Naive thymus-derived CD4-positive, alpha-beta T cell (primary cell): ENCODE data around the gene ARHGAP10. TPM values are rescaled to one million over a fixed set of nuclear protein-coding genes. Genes with fewer than 3 reads are reported as not detected.

ENCODE experiments used
- ATAC-seq: fragments of 150-1000 bp; cut with Tn5 transposase; 2 replicates; pipeline ENCODE4 v1.10.0; 2021; ENCODE audit warnings: mild to moderate bottlenecking, moderate library complexity
- CTCF ChIA-PET: fragments of 350-600 bp; sonication (Branson Sonifier 250); formaldehyde crosslinking; loops from one replicate; lab custom pipeline; 2021; ENCODE audit warnings: antibody characterized with exemption; lab: Charles Lee
- POLR2A ChIA-PET: fragments of 350-600 bp; sonication (Branson Sonifier 250); formaldehyde crosslinking; loops from one replicate; lab custom pipeline; 2021; ENCODE audit warnings: antibody characterized with exemption, inconsistent platforms; lab: Charles Lee
- DNase-seq, 9 donors: peaks; one replicate each; pipeline versions ENCODE4 v3.0.0 to v3.0.0-alpha.2; 2020 to 2022; ENCODE audit warnings: mixed read lengths in 1 of 9
- H3K27ac ChIP-seq: one replicate; pipeline ENCODE4 v1.7.0; 2013; ENCODE audit warnings: mild to moderate bottlenecking, low read depth, low read length, moderate library complexity
- H3K27me3 ChIP-seq, 2 donors: one replicate each; pipeline ENCODE4 v1.7.0; 2013; ENCODE audit warnings: low read length in 2 of 2, mild to moderate bottlenecking in 2 of 2, moderate library complexity in 2 of 2; ENCODE audit not compliant: control insufficient read depth in 2 of 2, insufficient read depth in 2 of 2
- H3K36me3 ChIP-seq, 3 experiments: 1 replicate in 2 of 3; 2 replicates in 1 of 3; pipeline ENCODE4 v1.7.0; 2013; ENCODE audit warnings: low read length in 3 of 3, mild to moderate bottlenecking in 3 of 3, moderate library complexity in 1 of 3; ENCODE audit not compliant: insufficient read depth in 3 of 3, control insufficient read depth in 2 of 3
- H3K4me1 ChIP-seq, 2 donors: one replicate each; pipeline ENCODE4 v1.7.0; 2013; ENCODE audit warnings: low read length in 2 of 2, mild to moderate bottlenecking in 2 of 2, moderate library complexity in 1 of 2; ENCODE audit not compliant: control insufficient read depth in 2 of 2, insufficient read depth in 2 of 2
- H3K4me3 ChIP-seq: 2 replicates; pipeline ENCODE4 v1.7.0; 2013; ENCODE audit warnings: mild to moderate bottlenecking, low read length
- H3K9me3 ChIP-seq, 3 experiments: 1 replicate in 2 of 3; 2 replicates in 1 of 3; pipeline ENCODE4 v1.7.0; 2013; ENCODE audit warnings: low read length in 3 of 3; ENCODE audit not compliant: control insufficient read depth in 2 of 3
- H3K27ac Mint-ChIP-seq, 9 donors: one replicate each; pipeline ENCODE4 v1.8.0; 2020 to 2022; ENCODE audit warnings: mixed read lengths in 9 of 9, mild to moderate bottlenecking in 8 of 9, moderate library complexity in 5 of 9, inconsistent platforms in 2 of 9
- H3K27me3 Mint-ChIP-seq, 5 donors: one replicate each; pipeline ENCODE4 v1.8.0; 2021 to 2022; ENCODE audit warnings: mixed read lengths in 5 of 5, mild to moderate bottlenecking in 1 of 5
- H3K36me3 Mint-ChIP-seq, 5 donors: one replicate each; pipeline ENCODE4 v1.8.0; 2020 to 2022; ENCODE audit warnings: mixed read lengths in 5 of 5, mild to moderate bottlenecking in 3 of 5, inconsistent platforms in 1 of 5
- H3K4me1 Mint-ChIP-seq, 7 donors: one replicate each; pipeline ENCODE4 v1.8.0; 2020 to 2022; ENCODE audit warnings: mixed read lengths in 7 of 7, mild to moderate bottlenecking in 3 of 7, inconsistent platforms in 1 of 7
- H3K4me3 Mint-ChIP-seq, 10 donors: one replicate each; pipeline ENCODE4 v1.8.0; 2020 to 2022; ENCODE audit warnings: mild to moderate bottlenecking in 10 of 10, mixed read lengths in 10 of 10, moderate library complexity in 6 of 10, inconsistent platforms in 2 of 10
- H3K9me3 Mint-ChIP-seq, 11 donors: one replicate each; pipeline ENCODE4 v1.8.0; 2020 to 2022; ENCODE audit warnings: mixed read lengths in 11 of 11, mild to moderate bottlenecking in 4 of 11, inconsistent platforms in 1 of 11, moderate library complexity in 1 of 11
- intact Hi-C, 2 donors: fragments of 100-400 bp; cut with micrococcal nuclease; formaldehyde crosslinking; loops; one replicate each; pipeline ENCODE4 v1.15.1; 2023
- polyA plus RNA-seq, 2 donors: library from polyadenylated mRNA; unstranded; fragments of 300-500 nt; fragmentation: Illumina TruSeq; gene quantifications; one replicate each; pipeline ENCODE4 v1.2.3, GENCODE V29; 2021
- total RNA-seq, 6 experiments: library from RNA in 5 of 6; stranded (reverse) in 5 of 6; gene quantifications; 1 replicate in 5 of 6; 2 replicates in 1 of 6; pipeline ENCODE4 v1.2.3 and lab custom pipeline; 2021 to 2026

ARHGAP10 gene
- total and polyA plus RNA-seq, 7 experiments from 2014 or later = 1.9 to 8.5 (median 3.0) TPM

DNA sequence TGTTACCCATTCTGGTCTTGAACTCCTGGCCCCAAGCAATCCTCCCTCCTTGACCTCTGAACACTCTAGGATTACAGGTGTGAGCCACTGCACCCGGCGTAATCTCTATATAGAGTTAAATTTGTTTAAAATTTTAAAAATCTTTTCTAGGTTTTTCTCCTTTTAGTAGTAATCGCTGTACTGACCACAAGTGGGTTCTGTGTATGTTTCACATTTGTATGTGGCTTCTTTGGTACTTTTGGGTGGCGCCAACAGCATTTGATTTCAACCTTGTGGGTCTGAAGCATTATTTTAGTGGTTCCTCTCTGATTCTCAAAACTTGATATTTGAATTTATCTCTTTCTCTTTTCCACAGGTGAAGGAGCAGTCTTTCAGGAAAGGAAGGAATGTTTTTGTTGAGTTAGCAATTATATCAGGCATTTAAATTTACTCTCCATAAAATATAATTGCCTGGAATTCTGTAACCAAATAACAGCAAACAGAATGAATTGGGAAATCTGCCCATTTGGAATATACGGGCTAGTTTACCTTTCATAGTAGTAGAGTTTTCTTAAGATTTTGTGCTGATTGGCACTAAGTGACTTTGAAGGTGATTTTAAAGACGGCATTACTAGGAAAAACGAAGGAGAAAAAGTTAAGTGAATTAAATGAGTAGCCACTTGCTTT is 29.5 kb downstream of the ARHGAP10 start:
- H3K9me3 Mint-ChIP-seq = no peaks in the 10 kb centered on the region
- H3K27ac Mint-ChIP-seq = no peak overlapping the region
- intact Hi-C loops = no loop called here
- DNase-seq (no peak), ATAC-seq (no peak)
- Histone ChIP-seq H3K4me1 (no peaks in the 10 kb centered on the region), H3K36me3 (no peaks in the 10 kb centered on the region), H3K4me3 (no peak overlapping the region), H3K9me3 (no peaks in the 10 kb centered on the region), H3K27me3 (no peaks in the 10 kb centered on the region), H3K27ac (no peak overlapping the region)
- no peak overlapping the region for H3K4me3 Mint-ChIP-seq
- ChIA-PET CTCF (no interaction called here), POLR2A (no interaction called here)
- H3K4me1 Mint-ChIP-seq = peaks cover 0 to 6% (median 0%) of the 10 kb centered on the region in 7 donors
- peaks cover 0 to 8% (median 0%) of the 10 kb centered on the region in 5 donors for H3K36me3 Mint-ChIP-seq
- no peaks in the 10 kb centered on the region for H3K27me3 Mint-ChIP-seq

DNA sequence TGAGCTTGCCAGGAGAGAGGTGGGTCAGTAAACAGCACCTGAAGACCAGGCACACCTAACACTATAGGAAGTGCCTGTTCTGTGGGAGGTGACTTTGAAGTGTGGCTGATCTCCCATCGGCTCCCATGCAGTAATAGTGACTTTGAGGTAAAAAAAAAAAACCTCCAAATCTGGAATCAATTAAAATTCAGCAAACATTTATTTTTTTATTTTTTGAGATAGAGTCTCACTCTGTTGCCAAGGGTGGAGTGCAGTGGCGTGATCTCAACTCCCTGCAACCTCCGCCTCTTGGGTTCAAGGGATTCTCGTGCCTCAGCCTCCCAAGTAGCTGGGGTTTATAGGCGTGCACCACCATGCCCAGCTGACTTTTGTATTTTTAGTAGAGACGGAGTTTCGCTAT is 32.4 kb downstream of the ARHGAP10 start:
- Mint-ChIP-seq H3K27ac (no peak overlapping the region), H3K36me3 (peaks cover 0 to 5% (median 0%) of the 10 kb centered on the region in 5 donors)
- intact Hi-C loops = no loop called here

DNA sequence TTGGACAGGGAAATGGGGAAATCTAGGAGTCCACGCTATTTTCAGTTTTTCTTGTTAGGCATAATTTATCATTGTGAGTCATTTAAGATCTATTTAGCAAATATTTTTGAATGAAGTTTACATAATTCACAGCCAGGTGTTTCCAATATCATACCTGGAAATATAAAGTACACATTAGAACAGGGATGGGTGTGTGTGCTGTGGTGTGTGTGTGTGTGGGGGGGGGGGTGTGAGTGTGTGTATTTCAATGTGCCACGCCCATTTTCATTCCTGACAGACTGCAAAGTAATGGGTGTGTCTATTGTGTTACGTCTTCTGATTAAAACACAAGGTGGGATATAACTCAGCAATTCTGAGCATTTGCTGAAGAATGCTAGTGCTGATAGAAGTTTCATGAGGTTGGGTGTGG is 33.2 kb downstream of the ARHGAP10 start:
- H3K4me3 Mint-ChIP-seq = no peak overlapping the region
- no peak for DNase-seq
- Histone ChIP-seq H3K27me3 (no peaks in the 10 kb centered on the region), H3K9me3 (no peaks in the 10 kb centered on the region), H3K27ac (no peak overlapping the region), H3K36me3 (no peaks in the 10 kb centered on the region), H3K4me3 (no peak overlapping the region), H3K4me1 (no peaks in the 10 kb centered on the region)
- H3K4me1 Mint-ChIP-seq = peaks cover 0 to 9% (median 0%) of the 10 kb centered on the region in 7 donors
- POLR2A ChIA-PET = no interaction called here
- CTCF ChIA-PET = interaction anchor here (0.5 kb wide), 1 partner anchor 200 kb away, joined by 3 read pairs; no protein-coding TSS in a partner anchor
- H3K27me3 Mint-ChIP-seq = no peaks in the 10 kb centered on the region
- no peaks in the 10 kb centered on the region for H3K9me3 Mint-ChIP-seq
- intact Hi-C loops = no loop called here
- peak overlapping the region in 1 of 9 donors; percentile 49 for H3K27ac Mint-ChIP-seq
- ATAC-seq = no peak
- peaks cover 0 to 5% (median 0%) of the 10 kb centered on the region in 5 donors for H3K36me3 Mint-ChIP-seq

More for the DNA sequence above, 32.4 kb downstream of the ARHGAP10 start:
- H3K9me3 Mint-ChIP-seq = no peaks in the 10 kb centered on the region
- POLR2A ChIA-PET = no interaction called here
- CTCF ChIA-PET = no interaction called here
- no peak overlapping the region for H3K4me3 ChIP-seq
- DNase-seq (no peak), ATAC-seq (no peak)
- H3K36me3 ChIP-seq = no peaks in the 10 kb centered on the region
- H3K4me1 ChIP-seq = no peaks in the 10 kb centered on the region
- no peak overlapping the region for H3K27ac ChIP-seq
- H3K4me3 Mint-ChIP-seq = no peak overlapping the region
- H3K9me3 ChIP-seq = no peaks in the 10 kb centered on the region
- peaks cover 0 to 9% (median 0%) of the 10 kb centered on the region in 7 donors for H3K4me1 Mint-ChIP-seq
- H3K27me3 Mint-ChIP-seq = no peaks in the 10 kb centered on the region
- H3K27me3 ChIP-seq = no peaks in the 10 kb centered on the region

DNA sequence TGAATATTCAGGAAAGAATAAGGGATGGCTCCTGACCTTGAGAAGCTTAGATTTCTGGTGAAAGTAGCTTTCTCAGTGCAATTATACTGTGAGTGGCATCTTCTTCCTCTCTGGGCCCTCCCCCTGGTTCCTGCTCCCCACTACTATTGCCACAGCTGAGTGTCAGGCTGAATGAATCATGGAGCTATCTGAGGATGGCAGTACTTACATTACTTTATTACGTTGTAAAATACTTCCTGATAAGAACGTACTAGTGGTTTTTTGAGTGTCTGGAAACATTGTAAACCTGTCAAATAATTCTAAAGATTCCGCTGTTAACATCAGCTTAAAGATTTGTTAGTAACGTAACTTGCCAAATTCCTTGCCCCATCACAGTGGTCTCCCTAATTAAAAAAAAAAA is 36.2 kb downstream of the ARHGAP10 start:
- no peak overlapping the region for H3K27ac Mint-ChIP-seq
- Histone ChIP-seq H3K4me3 (no peak overlapping the region), H3K4me1 (no peaks in the 10 kb centered on the region), H3K27ac (no peak overlapping the region), H3K9me3 (no peaks in the 10 kb centered on the region), H3K27me3 (no peaks in the 10 kb centered on the region), H3K36me3 (no peaks in the 10 kb centered on the region)
- POLR2A ChIA-PET = no interaction called here
- H3K36me3 Mint-ChIP-seq = no peaks in the 10 kb centered on the region
- CTCF ChIA-PET = no interaction called here
- ATAC-seq (peak; percentile 85), DNase-seq (no peak)
- H3K4me1 Mint-ChIP-seq = peaks cover 0 to 9% (median 0%) of the 10 kb centered on the region in 7 donors
- H3K4me3 Mint-ChIP-seq = no peak overlapping the region
- H3K27me3 Mint-ChIP-seq = no peaks in the 10 kb centered on the region
- H3K9me3 Mint-ChIP-seq = no peaks in the 10 kb centered on the region
- intact Hi-C loops = no loop called here

DNA sequence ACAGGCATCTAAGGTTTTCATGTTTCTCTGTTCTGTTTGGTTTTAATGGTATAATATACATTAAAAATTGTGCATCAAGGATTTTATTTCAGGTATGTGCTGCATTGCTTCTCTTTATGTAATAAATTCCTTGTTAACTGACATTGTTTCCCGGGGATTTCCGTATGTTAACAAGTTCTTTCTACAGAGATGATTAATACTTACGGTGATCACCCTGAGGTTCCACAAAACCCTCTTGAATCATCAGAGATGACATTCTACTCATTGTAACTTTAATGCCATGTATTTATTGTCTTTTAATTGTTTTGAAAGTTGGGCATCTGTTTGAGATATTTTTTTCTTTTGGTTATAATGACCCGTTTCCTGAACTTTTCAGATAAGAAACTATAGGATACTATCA is 37.5 kb downstream of the ARHGAP10 start:
- Mint-ChIP-seq H3K27me3 (no peaks in the 10 kb centered on the region), H3K9me3 (no peaks in the 10 kb centered on the region), H3K27ac (no peak overlapping the region), H3K4me1 (peaks cover 0 to 8% (median 0%) of the 10 kb centered on the region in 7 donors), H3K36me3 (no peaks in the 10 kb centered on the region), H3K4me3 (no peak overlapping the region)
- ATAC-seq (no peak), DNase-seq (no peak)
- POLR2A ChIA-PET = no interaction called here
- CTCF ChIA-PET = no interaction called here
- intact Hi-C loops = no loop called here
- Histone ChIP-seq H3K36me3 (no peaks in the 10 kb centered on the region), H3K27ac (no peak overlapping the region), H3K9me3 (no peaks in the 10 kb centered on the region), H3K27me3 (no peaks in the 10 kb centered on the region), H3K4me3 (no peak overlapping the region), H3K4me1 (no peaks in the 10 kb centered on the region)

DNA sequence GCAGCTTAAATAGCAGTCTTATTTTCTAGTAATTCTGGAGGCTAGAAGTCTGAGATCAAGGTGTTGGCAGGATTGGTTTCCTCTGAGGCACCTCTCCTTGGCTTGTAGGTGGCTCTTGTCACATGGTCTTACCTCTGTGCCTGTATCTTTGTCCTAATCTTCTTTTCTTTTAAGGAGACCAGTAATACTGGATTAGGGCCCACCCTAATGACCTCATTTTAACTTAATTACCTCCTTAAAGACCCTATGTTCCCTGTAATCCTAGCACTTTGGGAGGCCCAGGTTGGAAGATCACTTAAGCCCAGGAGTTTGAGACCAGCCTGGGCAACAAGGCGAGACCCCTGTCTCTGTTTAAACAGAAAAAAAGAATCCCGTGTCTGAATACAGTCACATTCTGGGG is 38.9 kb downstream of the ARHGAP10 start:
- ATAC-seq (no peak), DNase-seq (no peak)
- no peaks in the 10 kb centered on the region for H3K27me3 Mint-ChIP-seq
- no peak overlapping the region for H3K27ac Mint-ChIP-seq
- H3K27me3 ChIP-seq = no peaks in the 10 kb centered on the region
- H3K9me3 ChIP-seq = no peaks in the 10 kb centered on the region
- intact Hi-C loops = no loop called here
- no peak overlapping the region for H3K4me3 Mint-ChIP-seq
- no peak overlapping the region for H3K4me3 ChIP-seq
- peaks cover 0 to 8% (median 0%) of the 10 kb centered on the region in 7 donors for H3K4me1 Mint-ChIP-seq
- no peaks in the 10 kb centered on the region for H3K36me3 ChIP-seq
- H3K4me1 ChIP-seq = no peaks in the 10 kb centered on the region
- POLR2A ChIA-PET = no interaction called here
- H3K36me3 Mint-ChIP-seq = no peaks in the 10 kb centered on the region
- CTCF ChIA-PET = interaction anchor here (0.6 kb wide), 1 partner anchor 89 kb away, joined by 3 read pairs; no protein-coding TSS in a partner anchor
- H3K27ac ChIP-seq = no peak overlapping the region
- no peaks in the 10 kb centered on the region for H3K9me3 Mint-ChIP-seq

DNA sequence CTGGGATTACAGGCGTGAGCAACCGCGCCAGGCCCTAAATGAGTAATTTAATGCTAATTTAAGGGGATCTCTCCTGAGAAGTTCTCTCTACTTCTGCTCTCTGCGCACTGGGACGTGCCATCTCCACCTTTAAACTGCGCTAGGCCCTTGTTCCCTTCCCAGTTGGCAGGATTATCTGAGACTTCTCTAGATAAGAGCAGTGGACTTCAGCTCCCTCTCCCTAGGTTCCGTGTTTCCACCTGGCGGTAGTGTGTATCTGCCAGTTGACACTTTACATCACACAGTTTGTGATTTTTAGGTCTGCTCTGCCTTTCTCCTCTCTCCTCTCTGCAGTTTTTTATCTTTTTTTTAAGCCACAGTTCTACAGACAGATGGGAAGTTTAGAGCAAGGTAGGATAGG is 40.2 kb downstream of the ARHGAP10 start:
- H3K27me3 ChIP-seq = no peaks in the 10 kb centered on the region
- H3K9me3 ChIP-seq = no peaks in the 10 kb centered on the region
- no peak overlapping the region for H3K27ac ChIP-seq
- intact Hi-C loops = no loop called here
- no peak overlapping the region for H3K4me3 Mint-ChIP-seq
- no peaks in the 10 kb centered on the region for H3K36me3 ChIP-seq
- no peaks in the 10 kb centered on the region for H3K36me3 Mint-ChIP-seq
- ChIA-PET CTCF (no interaction called here), POLR2A (no interaction called here)
- H3K27me3 Mint-ChIP-seq = no peaks in the 10 kb centered on the region
- no peaks in the 10 kb centered on the region for H3K4me1 ChIP-seq
- ATAC-seq = no peak
- no peak for DNase-seq
- peaks cover 0 to 8% (median 0%) of the 10 kb centered on the region in 7 donors for H3K4me1 Mint-ChIP-seq
- H3K4me3 ChIP-seq = no peak overlapping the region
- no peaks in the 10 kb centered on the region for H3K9me3 Mint-ChIP-seq
- no peak overlapping the region for H3K27ac Mint-ChIP-seq
